Mesenchymal stem cell (in vitro differentiated cells and primary cell): ENCODE results near the gene IMMP2L.
"Not testable (repeated sequence)": the region's sequence is repeated elsewhere in the genome, so short reads cannot be mapped to it uniquely, and the experiment has no call there.

Experiments used
- DNase-seq: peaks from one replicate; pipeline ENCODE4 v3.0.0-alpha.2; 2013
- H2AFZ ChIP-seq: one replicate; pipeline ENCODE4 v1.6.1; 2013; ENCODE audit warnings: low read depth, mild to moderate bottlenecking, control low read depth, inconsistent platforms, low read length, moderate library complexity
- H2AK5ac ChIP-seq: 2 replicates; pipeline ENCODE4 v1.6.1; 2013; ENCODE audit warnings: low read length, moderate library complexity, mild to moderate bottlenecking, inconsistent platforms; ENCODE audit not compliant: severe bottlenecking
- H2BK120ac ChIP-seq: one replicate; pipeline ENCODE4 v1.6.1; 2013; ENCODE audit warnings: low read depth, mild to moderate bottlenecking, inconsistent platforms, low read length, moderate library complexity
- H2BK12ac ChIP-seq, 2 experiments: one replicate each; pipeline ENCODE4 v1.6.1; 2013; ENCODE audit warnings: inconsistent platforms in 2 of 2, low read length in 2 of 2, mild to moderate bottlenecking in 2 of 2, moderate library complexity in 2 of 2, control low read depth in 1 of 2
- H2BK15ac ChIP-seq: one replicate; pipeline ENCODE4 v1.6.1; 2013; ENCODE audit warnings: mild to moderate bottlenecking, low read depth, inconsistent platforms; ENCODE audit not compliant: poor library complexity, severe bottlenecking
- H2BK5ac ChIP-seq: 2 replicates; pipeline ENCODE4 v1.6.1; 2013; ENCODE audit warnings: low read depth, mild to moderate bottlenecking, low read length, control low read depth, inconsistent platforms; ENCODE audit not compliant: poor library complexity, severe bottlenecking
- H3K14ac ChIP-seq, 2 experiments: one replicate each; pipeline ENCODE4 v1.6.1; 2013; ENCODE audit warnings: inconsistent platforms in 2 of 2, low read length in 2 of 2, control low read depth in 1 of 2, mild to moderate bottlenecking in 1 of 2, moderate library complexity in 1 of 2
- H3K18ac ChIP-seq, 2 experiments: one replicate each; pipeline ENCODE4 v1.6.1; 2013; ENCODE audit warnings: inconsistent platforms in 2 of 2, low read length in 2 of 2, control low read depth in 1 of 2, low read depth in 1 of 2, mild to moderate bottlenecking in 1 of 2
- H3K23ac ChIP-seq, 2 experiments: one replicate each; pipeline ENCODE4 v1.6.1; 2013; ENCODE audit warnings: inconsistent platforms in 2 of 2, low read length in 2 of 2, mild to moderate bottlenecking in 2 of 2, moderate library complexity in 2 of 2, control low read depth in 1 of 2
- H3K27ac ChIP-seq: 2 replicates; pipeline ENCODE4 v1.5.1; 2013; ENCODE audit warnings: mild to moderate bottlenecking, moderate library complexity, low read length, control low read depth, inconsistent platforms; ENCODE audit not compliant: poor library complexity, severe bottlenecking
- H3K27me3 ChIP-seq, 2 experiments: 2 replicates each; pipeline versions ENCODE4 v1.6.1 to v1.7.0; 2013; ENCODE audit warnings: low read length in 2 of 2, mild to moderate bottlenecking in 2 of 2, moderate library complexity in 2 of 2, control low read depth in 1 of 2, inconsistent platforms in 1 of 2; ENCODE audit not compliant: control insufficient read depth in 1 of 2, insufficient read depth in 1 of 2
- H3K36me3 ChIP-seq, 2 experiments: 2 replicates each; pipeline versions ENCODE4 v1.6.1 to v1.7.0; 2013; ENCODE audit warnings: low read length in 2 of 2, control low read depth in 1 of 2, inconsistent platforms in 1 of 2, low read depth in 1 of 2, mild to moderate bottlenecking in 1 of 2; ENCODE audit not compliant: insufficient read depth in 2 of 2, control insufficient read depth in 1 of 2
- H3K4ac ChIP-seq, 2 experiments: one replicate each; pipeline ENCODE4 v1.6.1; 2013; ENCODE audit warnings: inconsistent platforms in 2 of 2, low read length in 2 of 2, mild to moderate bottlenecking in 2 of 2, moderate library complexity in 2 of 2, control low read depth in 1 of 2, low read depth in 1 of 2
- H3K4me1 ChIP-seq: 2 replicates; pipeline ENCODE4 v1.6.1; 2013; ENCODE audit warnings: low read depth, low read length, control low read depth; ENCODE audit not compliant: control insufficient read depth, insufficient read depth
- H3K4me2 ChIP-seq: 2 replicates; pipeline ENCODE4 v1.6.1; 2013; ENCODE audit warnings: low read length, mild to moderate bottlenecking, inconsistent platforms; ENCODE audit not compliant: poor library complexity, severe bottlenecking
- H3K4me3 ChIP-seq, 2 experiments: 2 replicates each; pipeline versions ENCODE4 v1.5.1 to v1.7.0; 2013; ENCODE audit warnings: low read length in 2 of 2, mild to moderate bottlenecking in 2 of 2, control low read depth in 1 of 2, low read depth in 1 of 2; ENCODE audit not compliant: insufficient read depth in 1 of 2
- H3K79me1 ChIP-seq: replicated peaks from 2 replicates; pipeline ENCODE4 v1.6.1; 2013; ENCODE audit warnings: mild to moderate bottlenecking, control low read depth, low read length, inconsistent platforms; ENCODE audit not compliant: poor library complexity, severe bottlenecking
- H3K9ac ChIP-seq: 2 replicates; pipeline ENCODE4 v1.7.0; 2013; ENCODE audit warnings: mild to moderate bottlenecking, low read length, moderate library complexity
- H3K9me3 ChIP-seq: 2 replicates; pipeline ENCODE4 v1.7.0; 2013; ENCODE audit warnings: mild to moderate bottlenecking, low read length; ENCODE audit not compliant: control insufficient read depth
- H4K8ac ChIP-seq: one replicate; pipeline ENCODE4 v1.6.1; 2013; ENCODE audit warnings: inconsistent platforms, mild to moderate bottlenecking, low read length, moderate library complexity
- H4K91ac ChIP-seq: one replicate; pipeline ENCODE4 v1.6.1; 2013; ENCODE audit warnings: mild to moderate bottlenecking, low read length, inconsistent platforms
- WGBS: methylation state at CpG from one replicate; pipeline ENCODE4 v1.1.7; 2013; ENCODE audit warnings: mixed read lengths; 5-methylcytosine and 5-hydroxymethylcytosine counted together

Gene IMMP2L

DNA sequence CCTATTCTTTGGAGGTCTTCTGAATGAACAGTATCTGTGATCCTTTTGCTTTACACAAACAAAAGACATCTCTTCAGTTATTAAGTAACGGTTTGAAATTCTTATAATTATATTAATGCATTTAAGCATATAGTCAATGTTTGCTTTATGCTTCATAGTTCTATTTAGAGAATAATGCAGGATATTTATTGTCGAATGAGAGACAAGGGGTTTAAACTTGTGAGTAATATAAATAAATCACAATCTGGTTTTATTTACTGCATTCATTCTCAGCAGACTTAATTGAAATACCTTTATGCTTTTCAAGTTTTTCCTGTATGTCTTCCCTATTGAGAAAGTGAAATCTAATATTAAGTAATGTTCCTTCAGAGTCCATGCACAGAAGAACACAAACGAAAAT, 620.9 kb downstream of the IMMP2L start:
- no peak overlapping the region for H2BK5ac ChIP-seq

DNA sequence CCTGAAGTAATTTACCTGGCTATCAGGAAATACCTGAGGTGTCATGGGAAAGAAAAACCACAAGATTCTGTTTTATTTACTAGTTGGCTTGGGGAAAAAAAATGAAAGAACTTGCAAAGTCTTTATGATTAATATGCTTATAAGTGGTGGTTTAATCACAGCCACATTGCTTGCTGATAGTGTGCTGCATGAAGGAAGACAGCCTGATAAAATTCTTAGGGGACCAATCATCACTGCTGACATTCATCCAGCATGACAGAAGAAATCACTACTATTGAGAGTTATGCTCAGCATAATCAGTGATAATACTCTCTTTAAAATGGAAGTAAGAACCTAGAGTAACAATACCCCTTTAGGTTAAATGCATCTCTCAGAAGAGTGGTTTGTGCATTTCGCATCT, 621.5 kb downstream of the IMMP2L start:
- Histone ChIP-seq H3K9ac (no peak overlapping the region), H3K4me1 (peaks cover 4% of the 10 kb centered on the region), H3K23ac (no peak overlapping the region), H3K14ac (no peak overlapping the region), H2BK5ac (no peak overlapping the region), H4K91ac (no peak overlapping the region), H3K27ac (no peak overlapping the region), H2AK5ac (no peak overlapping the region), H3K18ac (no peak overlapping the region), H2BK15ac (no peak overlapping the region), H3K79me1 (no peaks in the 10 kb centered on the region), H3K9me3 (no peaks in the 10 kb centered on the region), H3K4me3 (no peak overlapping the region), H4K8ac (no peak overlapping the region), H3K27me3 (no peaks in the 10 kb centered on the region), H3K4ac (no peak overlapping the region), H3K36me3 (no peaks in the 10 kb centered on the region), H3K4me2 (no peak overlapping the region), H2AFZ (no peak overlapping the region), H2BK12ac (no peak overlapping the region), H2BK120ac (no peak overlapping the region)
- no CpG with 5 or more reads among the region's 1 CpG for WGBS
- no peak for DNase-seq

More for the DNA sequence above, 620.9 kb downstream of the IMMP2L start:
- H3K18ac ChIP-seq: no peak overlapping the region
- no peak overlapping the region for H3K9ac ChIP-seq
- no peak overlapping the region for H2BK120ac ChIP-seq
- H3K27me3 ChIP-seq: no peaks in the 10 kb centered on the region
- H3K4ac ChIP-seq: no peak overlapping the region
- no peak overlapping the region for H2AFZ ChIP-seq
- H3K4me1 ChIP-seq: peaks cover 4% of the 10 kb centered on the region
- no peak overlapping the region for H3K4me3 ChIP-seq
- no peak overlapping the region for H3K27ac ChIP-seq
- 100% methylated on average over 1 of the region's 3 CpGs for WGBS
- H3K4me2 ChIP-seq: no peak overlapping the region
- no peak overlapping the region for H3K14ac ChIP-seq
- H2AK5ac ChIP-seq: no peak overlapping the region
- no peaks in the 10 kb centered on the region for H3K79me1 ChIP-seq
- H3K36me3 ChIP-seq: no peaks in the 10 kb centered on the region
- no peak overlapping the region for H4K91ac ChIP-seq
- no peaks in the 10 kb centered on the region for H3K9me3 ChIP-seq
- no peak overlapping the region for H3K23ac ChIP-seq
- H2BK15ac ChIP-seq: no peak overlapping the region
- H2BK12ac ChIP-seq: no peak overlapping the region
- no peak overlapping the region for H4K8ac ChIP-seq
- DNase-seq: no peak

DNA sequence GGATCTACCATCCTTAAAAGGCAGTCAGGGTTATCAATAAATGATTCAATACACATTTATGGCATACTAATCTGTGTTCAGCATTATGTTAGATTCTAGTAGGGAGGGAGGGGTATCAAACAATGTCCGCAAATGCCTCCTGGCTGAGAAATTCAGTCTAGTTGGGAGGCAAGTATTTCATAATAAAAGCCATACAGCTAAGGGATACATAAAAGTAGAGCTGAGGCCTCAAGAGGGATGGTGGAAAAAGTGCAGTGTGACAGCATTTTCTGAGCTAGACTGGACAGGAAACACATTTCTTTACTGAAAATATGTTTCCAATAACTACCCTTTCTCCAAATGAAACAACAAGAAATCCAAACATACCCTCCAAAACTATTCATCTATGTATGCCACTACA, 624.1 kb downstream of the IMMP2L start:
- Histone ChIP-seq H3K36me3 (no peaks in the 10 kb centered on the region), H2BK15ac (no peak overlapping the region), H3K4me1 (no peaks in the 10 kb centered on the region), H3K9me3 (no peaks in the 10 kb centered on the region), H3K4me2 (no peak overlapping the region), H3K4ac (no peak overlapping the region), H3K18ac (no peak overlapping the region), H2AFZ (no peak overlapping the region), H3K27me3 (no peaks in the 10 kb centered on the region), H3K27ac (no peak overlapping the region), H3K23ac (no peak overlapping the region), H4K8ac (no peak overlapping the region), H3K9ac (no peak overlapping the region), H3K14ac (no peak overlapping the region), H3K4me3 (no peak overlapping the region), H4K91ac (no peak overlapping the region), H2AK5ac (no peak overlapping the region), H2BK120ac (no peak overlapping the region), H2BK5ac (no peak overlapping the region), H2BK12ac (no peak overlapping the region), H3K79me1 (no peaks in the 10 kb centered on the region)
- DNase-seq: no peak
- WGBS: 100% methylated on average over 1 of the region's 1 CpG

DNA sequence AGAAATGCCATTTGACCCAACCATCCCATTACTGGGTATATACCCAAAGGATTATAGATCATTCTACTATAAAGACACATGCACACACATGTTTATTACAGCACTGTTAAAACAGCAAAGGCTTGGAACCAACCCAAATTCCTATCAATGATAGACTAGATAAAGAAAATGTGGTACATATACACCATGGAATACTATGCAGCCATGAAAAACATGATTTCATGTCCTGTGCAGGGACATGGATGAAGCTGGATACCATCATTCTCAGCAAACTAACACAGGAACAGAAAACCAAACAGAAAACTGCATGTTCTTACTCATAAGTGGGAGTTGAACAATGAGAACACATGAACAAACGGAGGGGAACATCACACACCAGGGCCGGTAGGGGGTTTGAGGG, 625.6 kb downstream of the IMMP2L start:
- not testable (repeated sequence) for H2AK5ac ChIP-seq, H3K9ac ChIP-seq, DNase-seq, H2AFZ ChIP-seq, H3K9me3 ChIP-seq, H2BK12ac ChIP-seq, H3K4ac ChIP-seq, H3K14ac ChIP-seq, H3K27me3 ChIP-seq, H4K91ac ChIP-seq, H3K18ac ChIP-seq, H3K4me2 ChIP-seq, H3K27ac ChIP-seq, H2BK120ac ChIP-seq, H4K8ac ChIP-seq, H3K4me3 ChIP-seq, H3K79me1 ChIP-seq, H2BK15ac ChIP-seq, H3K23ac ChIP-seq, H2BK5ac ChIP-seq, H3K36me3 ChIP-seq, H3K4me1 ChIP-seq
- no CpG with 5 or more reads among the region's 2 CpGs for WGBS
